GM12874 (cell line): ENCODE data around the gene ATP6V0A1.
A peak's percentile ranks its signal among the peaks of the same experiment; 100 is the strongest.
"Not testable (repeated sequence)": the region's sequence is repeated elsewhere in the genome, so short reads cannot be mapped to it uniquely, and the experiment has no call there.

Experiments
- TF ChIP-seq, protein P1 (sequence below): IDR thresholded peaks from 2 replicates; pipeline ENCODE4 v1.5.1; 2011; ENCODE audit warnings: low read depth, mild to moderate bottlenecking, control low read depth, low read length, moderate library complexity; ENCODE audit not compliant: insufficient read depth

ATP6V0A1 gene

DNA sequence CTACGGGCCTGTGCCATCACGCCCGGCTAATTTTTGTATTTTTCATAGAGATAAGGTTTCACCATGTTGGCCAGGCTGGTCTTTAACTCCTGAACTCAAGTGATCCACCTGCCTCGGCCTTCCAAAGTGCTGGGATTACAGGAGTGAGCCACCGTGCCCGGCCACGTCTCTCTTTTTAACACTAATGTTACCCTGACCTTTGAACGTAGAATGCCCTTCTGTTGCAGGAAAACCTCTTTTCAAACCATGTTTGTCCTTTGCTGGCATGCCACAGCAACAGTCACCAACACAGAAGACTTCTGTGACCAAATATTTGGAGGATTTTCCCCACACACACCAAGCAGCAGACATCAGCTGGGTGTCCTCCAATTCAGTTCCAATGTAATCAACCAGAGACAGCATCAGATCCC lies 86.2 kb downstream of the ATP6V0A1 start:
- TF ChIP-seq, protein P1, sequence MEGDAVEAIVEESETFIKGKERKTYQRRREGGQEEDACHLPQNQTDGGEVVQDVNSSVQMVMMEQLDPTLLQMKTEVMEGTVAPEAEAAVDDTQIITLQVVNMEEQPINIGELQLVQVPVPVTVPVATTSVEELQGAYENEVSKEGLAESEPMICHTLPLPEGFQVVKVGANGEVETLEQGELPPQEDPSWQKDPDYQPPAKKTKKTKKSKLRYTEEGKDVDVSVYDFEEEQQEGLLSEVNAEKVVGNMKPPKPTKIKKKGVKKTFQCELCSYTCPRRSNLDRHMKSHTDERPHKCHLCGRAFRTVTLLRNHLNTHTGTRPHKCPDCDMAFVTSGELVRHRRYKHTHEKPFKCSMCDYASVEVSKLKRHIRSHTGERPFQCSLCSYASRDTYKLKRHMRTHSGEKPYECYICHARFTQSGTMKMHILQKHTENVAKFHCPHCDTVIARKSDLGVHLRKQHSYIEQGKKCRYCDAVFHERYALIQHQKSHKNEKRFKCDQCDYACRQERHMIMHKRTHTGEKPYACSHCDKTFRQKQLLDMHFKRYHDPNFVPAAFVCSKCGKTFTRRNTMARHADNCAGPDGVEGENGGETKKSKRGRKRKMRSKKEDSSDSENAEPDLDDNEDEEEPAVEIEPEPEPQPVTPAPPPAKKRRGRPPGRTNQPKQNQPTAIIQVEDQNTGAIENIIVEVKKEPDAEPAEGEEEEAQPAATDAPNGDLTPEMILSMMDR = no peak

DNA sequence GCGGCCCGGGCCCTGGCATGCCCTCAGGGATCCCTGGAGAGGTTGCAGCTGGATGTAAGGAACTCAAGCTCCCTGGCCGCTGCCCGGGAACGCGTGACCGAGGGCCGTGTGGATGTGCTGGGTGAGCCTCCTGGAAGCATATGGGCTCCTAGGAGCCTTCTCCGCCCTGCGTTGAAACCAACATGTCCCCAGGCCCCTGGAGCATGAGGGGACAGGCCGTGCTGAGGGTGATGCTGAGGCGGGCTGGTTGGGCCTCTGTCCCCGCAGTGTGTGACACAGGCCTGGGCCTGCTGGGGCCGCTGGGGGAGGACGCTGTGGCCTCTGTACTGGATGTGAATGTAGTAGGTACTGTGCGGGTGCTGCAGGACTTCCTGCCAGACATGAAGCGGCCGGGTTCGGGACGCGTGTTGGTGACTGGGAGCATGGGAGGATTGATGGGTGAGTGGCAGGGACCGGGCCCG lies 88.4 kb downstream of the ATP6V0A1 start:
- TF ChIP-seq, protein P1 = no peak

DNA sequence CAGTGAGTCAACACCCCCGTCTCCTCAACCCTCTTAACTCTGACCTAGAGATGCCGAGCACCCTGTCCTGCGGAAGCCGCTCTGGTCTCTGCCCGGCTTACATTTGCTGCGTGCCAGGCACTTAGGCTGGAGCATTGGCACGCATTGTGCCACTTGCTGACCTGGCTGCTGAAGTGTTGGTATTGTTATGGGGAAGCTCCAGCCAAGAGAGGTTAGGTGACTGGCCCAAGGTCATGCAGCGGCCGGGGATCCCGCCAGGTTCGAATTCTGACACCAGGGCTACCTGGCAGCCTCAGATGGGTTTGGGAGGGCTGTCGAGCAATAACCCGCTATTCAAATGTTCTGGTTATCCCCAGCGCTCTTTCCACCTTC lies 89.0 kb downstream of the ATP6V0A1 start:
- TF ChIP-seq, protein P1 = no peak

DNA sequence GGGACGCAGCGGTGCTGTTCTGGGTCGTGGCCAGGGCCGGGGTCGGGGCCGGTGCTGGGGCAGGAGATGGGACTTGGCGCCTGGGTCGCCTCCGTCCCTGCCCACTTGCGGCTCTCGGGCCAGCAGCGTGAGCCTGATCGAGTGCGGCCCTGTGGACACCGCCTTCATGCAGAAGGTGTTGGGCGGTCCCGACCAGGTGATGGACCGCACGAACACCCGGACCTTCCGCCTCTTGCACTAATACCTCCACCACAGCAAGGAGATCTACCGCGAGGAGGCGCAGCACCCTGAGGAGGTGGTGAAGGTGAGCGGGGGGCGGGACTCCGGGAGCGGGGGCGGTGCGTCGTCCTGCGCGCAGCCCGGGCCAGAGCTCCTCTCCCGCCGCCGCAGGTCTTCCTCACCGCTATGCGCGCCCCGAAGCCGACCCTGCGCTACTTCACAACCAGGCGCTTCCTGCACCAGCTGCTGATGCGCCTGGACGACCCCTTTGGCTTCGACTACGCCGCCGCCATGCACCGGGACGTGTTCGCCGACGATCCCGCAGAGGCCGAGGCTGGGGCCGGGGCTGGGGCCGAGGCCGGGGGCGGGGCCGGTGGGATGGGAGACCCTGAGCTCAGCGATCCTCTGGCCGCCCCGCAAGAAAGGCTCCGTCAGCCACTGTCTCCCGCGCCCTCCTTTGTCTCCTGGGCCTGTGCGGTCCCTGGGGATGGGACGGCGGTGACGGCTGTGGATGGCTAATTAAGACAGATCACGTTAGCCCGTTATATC lies 89.6 kb downstream of the ATP6V0A1 start:
- TF ChIP-seq, protein P1 = 0 out of 2 replicates have a peak, but pooled peaks have one; percentile 39

DNA sequence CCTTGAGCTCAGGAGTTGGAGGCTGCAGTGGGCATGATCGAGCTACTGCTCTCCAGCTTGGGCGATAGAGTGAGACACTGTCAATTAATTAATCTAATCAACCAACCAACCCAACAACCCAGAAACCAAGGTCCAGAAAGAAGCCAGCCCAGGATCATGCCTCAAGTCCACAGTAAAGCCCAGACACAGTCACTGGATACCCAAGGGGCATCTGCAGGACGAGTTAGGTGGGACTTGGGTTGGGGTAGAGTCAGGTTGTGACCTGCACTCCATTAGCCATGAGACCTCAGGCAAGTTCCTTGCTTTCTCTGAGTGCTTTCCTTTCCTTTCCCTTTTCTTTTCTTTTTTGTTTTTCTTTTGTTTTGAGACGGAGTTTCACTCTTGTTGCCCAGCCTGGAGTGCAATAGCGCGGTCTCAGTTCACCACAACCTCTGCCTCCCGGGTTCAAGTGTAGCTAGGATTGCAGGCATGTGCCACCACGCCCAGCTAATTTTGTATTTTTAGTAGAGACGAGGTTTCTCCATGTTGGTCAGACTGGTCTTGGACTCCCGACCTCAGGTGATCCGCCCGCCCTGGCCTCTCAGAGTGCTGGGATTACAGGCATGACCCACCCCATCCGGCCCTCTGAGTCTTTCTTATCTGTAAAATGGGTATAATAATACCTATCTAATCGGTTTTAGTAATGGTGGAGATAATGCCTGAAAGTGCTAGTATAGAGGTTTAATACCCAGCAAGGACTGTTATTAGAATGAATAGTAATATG lies 90.5 kb downstream of the ATP6V0A1 start:
- TF ChIP-seq, protein P1 = no peak

DNA sequence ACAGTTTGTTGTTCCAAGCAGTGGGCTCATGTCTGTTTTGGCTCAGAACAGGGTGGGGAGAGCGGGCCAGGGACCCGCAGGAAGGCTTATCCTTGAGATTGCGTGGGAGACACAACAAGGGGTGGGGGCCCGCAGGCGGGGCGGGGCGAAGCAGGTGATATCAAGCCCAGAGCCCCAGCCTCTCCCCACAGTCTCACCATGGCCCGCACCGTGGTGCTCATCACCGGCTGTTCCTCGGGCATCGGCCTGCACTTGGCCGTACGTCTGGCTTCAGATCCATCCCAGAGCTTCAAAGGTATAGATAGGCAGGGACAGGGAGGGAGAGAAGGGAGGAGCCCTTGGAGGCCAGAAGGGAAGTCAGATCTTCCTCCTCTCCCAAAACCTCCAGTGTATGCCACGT lies 94.1 kb downstream of the ATP6V0A1 start, which contains the start of gene HSD17B1:
TSS of gene HSD17B1 (plus strand) at position 188 of the 400 bp plus-strand sequence. CDS start at position 199, 11 bp downstream.
- TF ChIP-seq, protein P1 = not testable (repeated sequence)

DNA sequence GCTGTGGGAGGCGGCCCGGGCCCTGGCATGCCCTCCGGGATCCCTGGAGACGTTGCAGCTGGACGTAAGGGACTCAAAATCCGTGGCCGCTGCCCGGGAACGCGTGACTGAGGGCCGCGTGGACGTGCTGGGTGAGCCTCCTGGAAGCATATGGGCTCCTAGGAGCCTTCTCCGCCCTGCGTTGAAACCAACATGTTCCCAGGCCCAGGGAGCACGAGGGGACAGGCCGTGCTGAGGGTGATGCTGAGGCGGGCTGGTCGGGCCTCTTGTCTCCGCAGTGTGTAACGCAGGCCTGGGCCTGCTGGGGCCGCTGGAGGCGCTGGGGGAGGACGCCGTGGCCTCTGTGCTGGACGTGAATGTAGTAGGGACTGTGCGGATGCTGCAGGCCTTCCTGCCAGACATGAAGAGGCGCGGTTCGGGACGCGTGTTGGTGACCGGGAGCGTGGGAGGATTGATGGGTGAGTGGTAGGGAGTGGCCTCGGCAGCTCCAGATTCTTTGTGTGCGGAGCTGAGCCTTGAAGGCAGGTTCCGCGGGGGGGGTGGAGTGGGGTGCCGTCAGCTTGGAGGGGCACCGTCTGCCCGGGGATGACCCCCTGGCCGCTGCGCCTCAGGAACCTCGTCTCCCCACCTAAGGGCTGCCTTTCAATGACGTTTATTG lies 94.6 kb downstream of the ATP6V0A1 start:
- TF ChIP-seq, protein P1 = no peak
